ENCODE results near the gene PILRA.
A peak's percentile ranks its signal among the peaks of the same experiment; 100 is the strongest.
"Not testable (repeated sequence)": the region's sequence is repeated elsewhere in the genome, so short reads cannot be mapped to it uniquely, and the experiment has no call there.

PILRA gene

GRCh38 chr7:100358027-100358856, 15.0 kb upstream of the PILRA start, which contains the start of gene PILRB:
PILRB (plus strand) TSS chr7:100358117; CDS start chr7:100358303, 186 bp downstream.
- DNase-seq (ENCODE audit: low spot score) = no peak

DNA sequence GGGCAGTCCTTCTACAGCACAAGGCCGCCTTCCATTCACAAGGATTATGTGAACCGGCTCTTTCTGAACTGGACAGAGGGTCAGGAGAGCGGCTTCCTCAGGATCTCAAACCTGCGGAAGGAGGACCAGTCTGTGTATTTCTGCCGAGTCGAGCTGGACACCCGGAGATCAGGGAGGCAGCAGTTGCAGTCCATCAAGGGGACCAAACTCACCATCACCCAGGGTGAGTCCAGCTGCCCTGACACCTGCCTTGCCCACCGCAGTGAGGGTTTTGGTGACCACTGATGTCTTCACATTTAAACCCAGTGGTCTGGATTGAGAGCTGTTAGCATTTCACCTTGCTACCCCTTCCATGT, 14.5 kb upstream of the PILRA start:
- DNase-seq (ENCODE audit: low spot score) = no peak

DNA sequence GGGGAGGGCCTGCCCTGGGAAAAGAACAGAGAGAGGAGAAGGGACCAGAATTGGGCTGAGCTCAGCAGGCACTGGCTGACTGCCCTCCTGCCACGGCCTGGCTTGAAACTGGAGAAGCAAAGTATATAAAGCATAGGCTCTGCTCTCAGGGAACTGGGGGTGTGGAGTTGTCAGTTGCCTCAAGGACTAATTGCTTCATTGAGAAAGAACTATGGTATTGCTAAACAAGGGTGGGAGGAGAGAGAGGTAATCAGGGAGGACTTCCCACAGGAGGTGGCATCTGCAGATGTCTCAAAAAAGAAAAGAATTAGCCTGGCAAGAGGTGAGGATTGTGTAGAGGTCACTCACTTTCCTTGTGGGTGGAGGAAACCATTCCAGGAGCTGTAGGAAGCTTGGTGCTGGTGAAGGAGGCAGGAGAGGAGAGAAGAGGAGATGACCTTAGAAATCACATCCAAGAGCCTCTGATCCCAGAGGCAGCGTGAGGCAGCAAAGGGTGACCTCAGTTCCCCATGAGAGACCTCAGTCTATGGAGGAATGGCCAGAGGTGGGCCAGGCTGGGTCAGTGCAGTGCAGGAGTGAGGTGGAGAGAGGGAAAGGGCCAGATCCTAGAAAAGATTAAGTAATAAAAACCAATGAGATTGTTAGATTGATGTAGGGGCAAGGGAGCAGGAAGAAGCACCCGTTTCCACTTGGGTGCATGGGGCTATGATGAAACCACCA, 13.0 kb upstream of the PILRA start:
- no peak for DNase-seq (ENCODE audit: low spot score)

DNA sequence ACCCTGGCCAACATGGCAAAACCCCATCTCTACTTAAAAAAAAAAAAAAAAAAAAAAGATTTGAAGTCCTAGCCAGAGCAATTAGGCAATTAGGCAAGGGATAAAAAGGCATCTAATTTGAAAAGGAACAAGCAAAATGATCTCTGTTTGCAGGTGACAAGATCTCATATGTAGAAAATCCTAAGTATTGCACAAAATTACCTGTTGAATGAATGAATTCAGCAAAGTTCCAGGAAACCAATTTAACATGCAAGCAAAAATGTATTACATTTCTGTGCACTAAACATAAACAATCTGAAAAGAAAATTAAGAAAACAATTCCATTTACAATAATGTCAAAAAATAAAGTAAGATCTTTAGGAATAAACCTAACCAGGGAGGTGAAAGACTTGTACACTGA, 10.2 kb upstream of the PILRA start:
- DNase-seq (ENCODE audit: low spot score) = no peak

GRCh38 chr7:100363797-100364196, 9.5 kb upstream of the PILRA start:
- DNase-seq (ENCODE audit: low spot score) = not testable (repeated sequence)

- DNase-seq (ENCODE audit: low spot score) = no peak
Observed at GRCh38 chr7:100364480-100364879, 8.8 kb upstream of the PILRA start.

DNA sequence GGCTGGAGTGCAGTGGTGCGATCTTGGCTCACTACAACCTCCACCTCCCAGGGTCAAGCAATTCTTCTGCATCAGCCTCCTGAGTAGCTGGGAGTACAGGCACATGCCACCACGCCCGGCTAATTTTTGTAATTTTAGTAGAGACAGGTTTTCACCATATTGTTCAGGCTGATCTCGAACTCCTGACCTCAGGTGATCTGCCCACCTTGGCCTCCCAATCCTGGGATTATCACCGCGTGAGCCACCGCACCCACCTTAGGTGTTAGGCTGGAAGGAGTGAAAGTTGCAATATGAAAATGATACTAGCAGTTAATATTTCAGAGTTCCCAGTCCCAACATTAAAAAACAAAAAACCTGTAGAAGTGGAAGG, 7.3 kb upstream of the PILRA start:
- DNase-seq (ENCODE audit: low spot score) = not testable (repeated sequence)

DNA sequence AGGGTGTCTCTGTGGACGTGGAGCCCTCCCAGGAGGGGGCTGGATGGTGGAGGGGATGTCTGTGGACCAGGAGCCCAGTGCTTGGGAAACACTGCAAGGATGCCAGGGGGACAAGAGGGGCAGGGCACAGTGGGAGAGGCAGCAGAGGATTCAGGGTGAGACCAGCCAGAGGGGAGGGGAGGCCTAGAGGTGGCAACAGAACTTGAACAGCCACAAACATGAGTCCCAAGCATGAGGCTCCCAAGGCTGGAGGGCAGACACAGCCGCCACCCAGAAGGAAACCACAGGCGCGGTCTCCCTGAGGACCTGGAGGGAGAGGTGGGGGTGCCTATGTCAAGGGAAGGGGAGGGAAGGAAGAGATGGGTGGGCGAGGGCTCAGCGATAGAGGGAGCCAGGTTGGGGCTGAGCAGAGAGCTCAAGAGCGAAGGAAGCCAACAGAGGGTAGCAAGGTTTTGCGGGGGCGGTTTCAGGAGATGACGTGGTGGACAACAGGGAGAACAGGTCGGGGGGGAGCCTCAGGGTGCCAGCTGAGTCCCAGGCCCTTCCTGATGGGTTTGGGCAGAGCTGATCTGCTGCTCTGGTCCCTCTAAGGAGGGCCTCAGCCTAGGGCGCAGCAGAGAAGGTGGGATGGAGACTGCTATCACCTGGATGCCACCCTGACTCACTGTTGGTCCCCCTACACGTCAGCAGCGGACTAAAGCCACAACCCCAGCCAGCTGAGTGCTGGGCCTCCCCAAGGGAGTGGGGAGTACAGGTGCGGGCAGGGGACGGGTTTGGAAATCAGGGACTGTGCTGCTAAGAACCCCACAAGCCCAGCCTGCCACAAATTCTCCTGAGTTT, 6.7 kb upstream of the PILRA start:
- no peak for DNase-seq (ENCODE audit: low spot score)

DNA sequence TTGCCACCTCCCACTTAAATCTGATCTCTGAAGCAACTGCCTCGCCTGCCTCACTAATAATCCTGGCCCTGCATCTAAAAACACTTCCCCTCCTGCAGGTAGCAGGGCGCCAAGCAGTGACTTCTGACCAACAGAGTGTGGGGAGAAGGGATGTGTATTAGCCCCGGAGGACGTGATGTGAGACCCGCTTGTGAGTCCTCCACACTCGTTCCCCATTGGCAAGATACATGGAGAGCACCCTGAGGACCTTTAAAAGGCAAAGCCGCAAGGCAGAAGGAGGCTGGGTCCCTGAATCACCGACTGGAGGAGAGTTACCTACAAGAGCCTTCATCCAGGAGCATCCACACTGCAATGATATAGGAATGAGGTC, 6.1 kb upstream of the PILRA start:
- no peak for DNase-seq (ENCODE audit: low spot score)

DNA sequence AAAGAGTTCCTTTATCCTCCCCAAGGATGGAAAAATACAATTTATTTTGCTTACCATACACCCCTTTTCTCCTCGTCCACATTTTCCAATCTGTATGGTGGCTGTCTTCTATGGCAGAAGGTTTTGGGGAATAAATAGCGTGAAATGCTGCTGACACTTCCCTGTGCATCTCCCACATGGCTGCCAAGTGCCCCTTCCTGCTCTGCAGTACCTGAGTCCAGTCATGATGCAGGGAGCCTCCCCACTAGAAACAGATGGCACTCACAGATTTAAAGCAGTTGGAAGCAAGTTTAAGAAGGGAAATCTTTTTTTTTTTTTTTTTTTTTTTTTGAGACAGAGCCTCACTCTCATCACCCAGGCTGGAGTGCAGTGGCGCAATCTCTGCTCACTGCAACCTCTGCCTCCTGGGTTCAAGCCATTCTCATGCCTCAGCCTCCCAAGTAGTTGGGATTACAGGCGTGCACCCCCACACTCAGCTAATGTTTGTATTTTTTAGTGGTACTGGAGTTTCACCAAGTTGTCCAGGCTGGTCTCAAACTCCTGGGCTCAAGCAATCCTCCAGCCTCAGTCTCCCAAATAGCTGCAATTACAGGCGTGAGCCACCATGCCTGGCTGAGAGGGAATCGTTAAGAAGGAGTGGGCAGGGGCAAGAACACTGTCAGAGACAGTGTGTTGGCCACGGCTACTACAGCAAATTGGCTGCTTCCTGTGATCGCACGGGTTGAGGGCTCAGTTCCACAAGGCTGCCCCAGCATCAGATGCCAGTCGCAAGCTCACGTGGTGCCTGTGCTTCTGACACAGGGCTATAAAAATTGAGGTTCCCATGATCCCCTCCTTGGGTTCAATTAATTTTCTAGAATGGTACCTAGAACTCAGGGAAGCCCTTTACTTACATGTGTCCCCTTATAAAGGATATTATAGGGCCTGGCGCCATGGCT, 5.3 kb upstream of the PILRA start:
- DNase-seq (ENCODE audit: low spot score) = no peak

DNA sequence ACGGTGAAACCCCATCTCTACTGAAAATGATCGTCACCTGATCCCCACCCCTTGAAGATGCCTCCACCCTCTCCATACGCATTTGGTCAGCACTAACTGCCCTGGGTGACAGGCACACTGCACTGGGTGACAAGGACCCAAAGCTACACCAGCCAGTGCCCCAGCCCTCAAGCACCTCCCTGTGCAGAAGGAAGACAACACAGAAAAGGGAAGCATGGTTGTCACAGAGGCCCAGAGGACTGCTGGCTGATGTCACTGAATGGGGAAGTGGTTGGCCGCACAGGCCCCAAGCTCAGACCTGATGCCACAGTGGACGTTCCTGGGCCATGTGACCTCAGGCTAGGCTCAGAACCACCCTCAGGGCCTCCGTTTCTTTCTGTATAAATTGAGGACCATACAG, 4.2 kb upstream of the PILRA start:
- DNase-seq (ENCODE audit: low spot score) = peak; percentile 13

- no peak for DNase-seq (ENCODE audit: low spot score)
Observed at GRCh38 chr7:100370303-100370702, 3.0 kb upstream of the PILRA start.

DNA sequence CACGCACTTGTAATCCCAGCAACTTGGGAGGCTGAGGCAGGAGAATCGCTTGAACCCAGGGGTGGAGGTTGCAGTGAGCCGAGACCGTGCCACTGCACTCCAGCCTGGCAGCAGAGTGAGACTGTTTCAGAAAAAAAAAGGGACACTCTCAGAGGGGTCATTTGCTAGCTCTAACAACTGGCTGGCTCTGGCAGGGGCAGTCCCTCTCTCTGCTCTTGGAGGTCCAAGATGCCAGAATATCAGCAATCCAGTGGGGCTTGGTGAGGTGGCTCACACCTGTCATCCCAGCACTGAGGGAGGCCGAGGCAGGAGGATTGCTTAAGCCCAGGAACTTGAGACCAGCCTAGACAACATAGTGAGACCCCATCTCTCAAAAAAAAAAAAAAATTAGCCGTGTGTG, 2.5 kb upstream of the PILRA start:
- DNase-seq (ENCODE audit: low spot score) = no peak

GRCh38 chr7:100371561-100372171, 1.6 kb upstream of the PILRA start:
- DNase-seq (ENCODE audit: low spot score) = no peak

GRCh38 chr7:100372256-100372655, 1.0 kb upstream of the PILRA start:
- DNase-seq (ENCODE audit: low spot score) = no peak

DNA sequence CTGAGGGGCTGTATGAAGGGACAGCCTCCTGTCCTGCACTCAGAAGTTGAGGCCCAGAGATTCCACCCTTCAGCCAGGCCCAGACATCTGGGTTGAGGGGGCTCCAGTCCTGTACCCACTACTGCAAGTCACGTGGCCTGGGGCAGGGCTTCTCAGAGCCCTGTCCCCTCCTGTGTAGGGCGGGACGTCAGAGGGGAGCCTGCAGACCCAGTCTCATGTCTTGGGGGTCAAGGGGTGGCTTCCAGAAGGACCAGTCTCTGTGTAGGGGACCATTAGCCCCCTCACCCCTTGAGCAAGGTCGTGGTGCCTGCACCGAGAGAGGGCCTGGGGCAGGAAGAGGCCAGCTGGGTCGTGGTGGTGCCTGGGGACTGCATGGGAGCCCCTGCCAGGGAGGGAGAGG, 593 bp upstream of the PILRA start:
- DNase-seq (ENCODE audit: low spot score) = no peak

GRCh38 chr7:100373870-100374598, 747 bp downstream of the PILRA start:
- not testable (repeated sequence) for DNase-seq (ENCODE audit: low spot score)

- no peak for DNase-seq (ENCODE audit: low spot score)
Observed at GRCh38 chr7:100374601-100375000, 1.3 kb downstream of the PILRA start.

DNA sequence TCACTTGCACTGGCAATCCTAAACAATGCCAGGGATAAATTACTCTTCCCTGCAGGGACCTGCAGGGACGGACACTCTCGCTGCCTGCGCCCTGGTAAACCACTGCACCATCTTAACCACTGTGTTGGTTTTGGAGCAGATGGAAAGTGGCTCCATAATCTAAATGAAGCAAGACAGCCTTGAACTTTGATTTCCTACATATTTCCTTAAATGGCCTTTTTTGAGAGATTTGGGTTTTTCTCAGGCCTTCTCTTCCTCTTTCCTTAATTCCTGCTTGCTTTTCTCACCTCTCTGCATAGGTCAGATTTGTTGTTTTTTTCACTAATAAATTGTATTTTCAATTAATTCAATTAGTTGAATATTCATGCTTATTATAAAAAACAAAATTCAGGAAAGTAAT, 2.8 kb downstream of the PILRA start:
- DNase-seq (ENCODE audit: low spot score) = no peak

DNA sequence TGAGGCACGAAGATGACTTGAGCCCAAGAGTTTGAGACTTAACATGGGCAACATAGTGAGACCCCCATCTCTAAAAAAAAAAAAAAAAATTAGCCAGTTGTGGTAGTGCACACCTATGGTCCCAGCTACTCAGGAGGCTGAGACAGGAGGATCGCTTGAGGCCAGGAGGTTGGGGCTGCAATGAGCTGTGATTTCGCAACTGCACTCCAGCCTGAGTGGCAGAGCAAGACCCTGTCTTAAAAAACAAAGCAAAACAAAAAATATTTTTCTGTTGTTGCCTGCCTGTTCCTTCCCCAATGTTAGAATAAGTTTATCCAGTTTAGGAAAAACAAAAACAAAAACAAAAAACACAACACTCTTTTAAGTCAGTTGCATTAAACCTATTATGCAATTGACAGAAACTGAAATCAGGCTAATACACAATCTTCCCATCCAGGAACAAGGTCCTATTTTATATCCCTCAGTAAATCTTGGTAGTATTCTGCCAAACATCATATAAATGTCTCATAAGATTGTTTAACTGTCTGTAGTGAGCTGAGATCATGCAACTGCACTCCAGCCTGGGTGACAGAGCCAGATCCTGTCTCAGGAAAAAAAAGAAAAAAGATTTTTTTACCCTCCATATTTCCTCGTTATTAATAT, 4.9 kb downstream of the PILRA start:
- DNase-seq (ENCODE audit: low spot score) = no peak
